A673 (cell line): ENCODE results near the gene SRBD1.

ENCODE experiments used
- CTCF ChIP-seq: fragments of 300-800, 200-600 bp; sonication (generic); conservative IDR thresholded peaks from 2 replicates; pipeline ENCODE4 v1.5.1; 2017; ENCODE audit warnings: low read depth, mild to moderate bottlenecking, antibody characterized with exemption, low read length, moderate library complexity, mixed read lengths
- EZH2 ChIP-seq: fragments of 200-600 bp; sonication (generic); IDR thresholded peaks from 2 replicates; pipeline ENCODE4 v1.6.1; 2017; ENCODE audit warnings: borderline replicate concordance, low read depth, mild to moderate bottlenecking, mixed read lengths, antibody characterized with exemption, low read length; ENCODE audit not compliant: poor library complexity, severe bottlenecking

GRCh38 chr2:45643095-45643494 lies 32.0 kb upstream of the SRBD1 start:
- TF ChIP-seq CTCF: no peak
- TF ChIP-seq EZH2: no peak
